GM23338 (cell line): ENCODE measurements around the gene PECR. TPM values are rescaled to one million over a fixed set of nuclear protein-coding genes. Genes with fewer than 3 reads are reported as not detected.

Experiments
- ATAC-seq: fragments of 200-7000 bp; cut with Tn5 transposase; 3 replicates; pipeline ENCODE4 v1.9.1; 2020
- DNase-seq: peaks from one replicate; pipeline ENCODE4 v3.0.0-alpha.2; 2015; ENCODE audit warnings: low spot score
- H2AFZ ChIP-seq: fragments of 200-600 bp; sonication (generic); 2 replicates; pipeline ENCODE4 v1.8.0; 2016; ENCODE audit warnings: antibody characterized with exemption, mild to moderate bottlenecking, moderate library complexity
- H3F3A ChIP-seq: fragments of 200-600 bp; sonication (generic); replicated peaks from 2 replicates; pipeline ENCODE4 v1.8.0; 2017; ENCODE audit warnings: antibody characterized with exemption, mixed run types, low read depth
- H3K27ac ChIP-seq: fragments of 200-600 bp; sonication (generic); 2 replicates; pipeline ENCODE4 v1.6.1; 2016; ENCODE audit warnings: low read depth
- H3K27me3 ChIP-seq: fragments of 200-600 bp; sonication (generic); 2 replicates; pipeline ENCODE4 v1.8.0; 2016; ENCODE audit warnings: mild to moderate bottlenecking, mixed run types, moderate library complexity; ENCODE audit not compliant: insufficient read depth
- H3K36me3 ChIP-seq: fragments of 200-600 bp; sonication (generic); 2 replicates; pipeline ENCODE4 v1.8.0; 2016; ENCODE audit warnings: mild to moderate bottlenecking; ENCODE audit not compliant: insufficient read depth
- H3K4me1 ChIP-seq: fragments of 200-600 bp; sonication (generic); 2 replicates; pipeline ENCODE4 v1.8.0; 2016; ENCODE audit warnings: mild to moderate bottlenecking, moderate library complexity; ENCODE audit not compliant: insufficient read depth
- H3K4me2 ChIP-seq: fragments of 200-600 bp; sonication (generic); 2 replicates; pipeline ENCODE4 v1.7.1; 2017; ENCODE audit warnings: mixed run types
- H3K4me3 ChIP-seq: fragments of 200-600 bp; sonication (generic); 2 replicates; pipeline ENCODE4 v1.6.1; 2016; ENCODE audit warnings: mixed run types
- H3K79me2 ChIP-seq: fragments of 200-600 bp; sonication (generic); replicated peaks from 2 replicates; pipeline ENCODE4 v1.8.0; 2017; ENCODE audit warnings: mild to moderate bottlenecking; ENCODE audit not compliant: insufficient read depth
- H3K9me2 ChIP-seq: fragments of 200-600 bp; sonication (generic); 2 replicates; pipeline ENCODE4 v1.8.0; 2017; ENCODE audit not compliant: insufficient read depth
- H4K20me1 ChIP-seq: fragments of 200-600 bp; sonication (generic); replicated peaks from 2 replicates; pipeline ENCODE4 v1.8.0; 2017; ENCODE audit warnings: mild to moderate bottlenecking; ENCODE audit not compliant: insufficient read depth
- H3K27ac Mint-ChIP-seq: 2 replicates; pipeline ENCODE4 v1.8.0; 2020; ENCODE audit warnings: inconsistent platforms, mild to moderate bottlenecking, moderate library complexity, mixed read lengths
- H3K27me3 Mint-ChIP-seq: 3 replicates; pipeline ENCODE4 v1.8.0; 2022; ENCODE audit warnings: low read depth, mild to moderate bottlenecking, moderate library complexity, mixed read lengths, inconsistent platforms; ENCODE audit not compliant: insufficient read depth, poor library complexity
- H3K36me3 Mint-ChIP-seq: 3 replicates; pipeline ENCODE4 v1.8.0; 2021; ENCODE audit warnings: low read depth, mild to moderate bottlenecking, inconsistent platforms, moderate library complexity, mixed read lengths
- H3K4me1 Mint-ChIP-seq: 3 replicates; pipeline ENCODE4 v1.8.0; 2020; ENCODE audit warnings: mild to moderate bottlenecking, inconsistent platforms, mixed read lengths
- H3K4me3 Mint-ChIP-seq: 3 replicates; pipeline ENCODE4 v1.8.0; 2021; ENCODE audit warnings: moderate library complexity, mild to moderate bottlenecking, inconsistent platforms, mixed read lengths
- H3K9me3 Mint-ChIP-seq: 3 replicates; pipeline ENCODE4 v1.8.0; 2020; ENCODE audit warnings: moderate library complexity, mild to moderate bottlenecking, inconsistent platforms, mixed read lengths
- CREB1 ChIP-seq: fragments of 250-450 bp; sonication (Bioruptor Pico); IDR thresholded peaks from 2 replicates; pipeline ENCODE4 v1.5.0; 2020; ENCODE audit warnings: low read depth, mild to moderate bottlenecking, moderate library complexity
- JUNB ChIP-seq: IDR thresholded peaks from one replicate; pipeline ENCODE4 v1.6.1; 2016; ENCODE audit warnings: antibody characterized with exemption; ENCODE audit not compliant: unreplicated experiment
- NANOG ChIP-seq: IDR thresholded peaks from 2 replicates; pipeline ENCODE4 v1.6.1; 2016; ENCODE audit warnings: antibody characterized with exemption, borderline replicate concordance
- REST ChIP-seq: IDR thresholded peaks from one replicate; pipeline ENCODE4 v1.6.1; 2018; ENCODE audit warnings: antibody characterized with exemption; ENCODE audit not compliant: unreplicated experiment
- STAT1 ChIP-seq: IDR thresholded peaks from one replicate; pipeline ENCODE4 v1.6.1; 2016; ENCODE audit warnings: antibody characterized with exemption; ENCODE audit not compliant: unreplicated experiment
- ZNF462 ChIP-seq: fragments of 250-450 bp; sonication (Bioruptor Pico); IDR thresholded peaks from 2 replicates; pipeline ENCODE4 v1.5.0; 2020; ENCODE audit warnings: mild to moderate bottlenecking, moderate library complexity
- polyA plus RNA-seq: library from polyadenylated mRNA; unstranded; fragments of >200 nt; fragmentation: Nextera tagmentation; extraction: Ambion mirVana; gene quantifications from 2 replicates; pipeline ENCODE4 v1.2.1, GENCODE V29; 2016
- total RNA-seq: library from RNA; depleted of rRNA; stranded (reverse); fragments of >200 nt; shearing (Covaris generic); gene quantifications from 2 replicates; pipeline ENCODE4 v1.2.3, GENCODE V29; 2014
- TF ChIP-seq, protein P1 (sequence below): IDR thresholded peaks from 2 replicates; pipeline ENCODE4 v1.6.1; 2016; ENCODE audit warnings: antibody characterized with exemption

PECR gene
- total and polyA plus RNA-seq, 2 experiments from 2014 or later = 12.1 to 15.5 TPM

GRCh38 chr2:216083464-216084281, 2.1 kb upstream of the PECR start:
- Histone ChIP-seq H3K27ac (peak overlapping the region; percentile 92), H2AFZ (no peak overlapping the region)

More at GRCh38 chr2:216083464-216084281, 2.1 kb upstream of the PECR start:
- Histone ChIP-seq H3K79me2 (peaks cover 20% of the 10 kb centered on the region), H3K27me3 (no peaks in the 10 kb centered on the region), H3K9me2 (no peaks in the 10 kb centered on the region), H3F3A (no peaks in the 10 kb centered on the region; the same call in 1 of the 2 replicates), H3K4me2 (peak overlapping the region; percentile 90), H4K20me1 (no peaks in the 10 kb centered on the region), H3K4me1 (peaks cover 33% of the 10 kb centered on the region), H3K36me3 (no peaks in the 10 kb centered on the region), H3K4me3 (peak overlapping the region; percentile 83; the same call in 1 of the 2 replicates)
- no peak for TF ChIP-seq NANOG
- TF ChIP-seq CREB1 (CRISPR knock-in tag) = no peak
- TF ChIP-seq, protein P1, sequence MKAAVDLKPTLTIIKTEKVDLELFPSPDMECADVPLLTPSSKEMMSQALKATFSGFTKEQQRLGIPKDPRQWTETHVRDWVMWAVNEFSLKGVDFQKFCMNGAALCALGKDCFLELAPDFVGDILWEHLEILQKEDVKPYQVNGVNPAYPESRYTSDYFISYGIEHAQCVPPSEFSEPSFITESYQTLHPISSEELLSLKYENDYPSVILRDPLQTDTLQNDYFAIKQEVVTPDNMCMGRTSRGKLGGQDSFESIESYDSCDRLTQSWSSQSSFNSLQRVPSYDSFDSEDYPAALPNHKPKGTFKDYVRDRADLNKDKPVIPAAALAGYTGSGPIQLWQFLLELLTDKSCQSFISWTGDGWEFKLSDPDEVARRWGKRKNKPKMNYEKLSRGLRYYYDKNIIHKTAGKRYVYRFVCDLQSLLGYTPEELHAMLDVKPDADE = no peak
- no peak for TF ChIP-seq ZNF462 (CRISPR knock-in tag)
- no peak for TF ChIP-seq JUNB
- TF ChIP-seq REST = no peak
- TF ChIP-seq STAT1 = no peak
- H3K36me3 Mint-ChIP-seq = no peaks in the 10 kb centered on the region
- H3K27me3 Mint-ChIP-seq = no peaks in the 10 kb centered on the region
- H3K27ac Mint-ChIP-seq = peak overlapping the region; percentile 95
- H3K4me1 Mint-ChIP-seq = peaks cover 37% of the 10 kb centered on the region
- no peaks in the 10 kb centered on the region for H3K9me3 Mint-ChIP-seq
- H3K4me3 Mint-ChIP-seq = peak overlapping the region; percentile 90
- peak; percentile 73 for DNase-seq
- ATAC-seq = peak; percentile 25
